Thyroid gland (tissue), 4 donors: ENCODE results near the gene CORT. TPM values are rescaled to one million over a fixed set of nuclear protein-coding genes. Genes with fewer than 3 reads are reported as not detected.

Source experiments
- DNase-seq, 2 donors: peaks; one replicate each; pipeline ENCODE4 v3.0.0-alpha.2; 2019
- H3K27ac ChIP-seq, 3 donors: fragments of 200-600 bp; sonication (generic); 1 replicate in 2 of 3; 2 replicates in 1 of 3; pipeline ENCODE4 v1.5.1; 2016 to 2019; ENCODE audit warnings: mild to moderate bottlenecking in 1 of 3, moderate library complexity in 1 of 3
- H3K27me3 ChIP-seq: fragments of 200-600 bp; sonication (generic); one replicate; pipeline ENCODE4 v1.5.1; 2019
- H3K36me3 ChIP-seq, 2 donors: fragments of 200-600 bp; sonication (generic); one replicate each; pipeline ENCODE4 v1.5.1; 2016 to 2019
- H3K4me1 ChIP-seq, 2 donors: fragments of 200-600 bp; sonication (generic); one replicate each; pipeline ENCODE4 v1.5.1; 2017 to 2019
- H3K4me3 ChIP-seq, 3 donors: fragments of 200-600 bp; sonication (generic); replicated peaks in 1 of 3; 1 replicate in 2 of 3; 2 replicates in 1 of 3; pipeline ENCODE4 v1.5.1; 2016; ENCODE audit warnings: mild to moderate bottlenecking in 1 of 3
- H3K9me3 ChIP-seq: fragments of 200-600 bp; sonication (generic); one replicate; pipeline ENCODE4 v1.5.1; 2017
- CTCF ChIP-seq, 6 experiments: fragments of 200-600 bp in 3 of 6; fragments of 450-650 bp in 3 of 6; sonication (generic) in 3 of 6; IDR thresholded peaks; one replicate each; pipeline ENCODE4 v1.5.1; 2016 to 2019; ENCODE audit warnings: antibody characterized with exemption in 6 of 6, mild to moderate bottlenecking in 2 of 6, inconsistent platforms in 1 of 6, moderate library complexity in 1 of 6
- POLR2A ChIP-seq, 2 donors: fragments of 450-650 bp; IDR thresholded peaks; one replicate each; pipeline ENCODE4 v1.6.1; 2017; ENCODE audit warnings: antibody characterized with exemption in 2 of 2, mild to moderate bottlenecking in 2 of 2, moderate library complexity in 1 of 2
- WGBS, 2 donors: methylation state at CpG; one replicate each; pipeline ENCODE4 v1.1.5; 2017; 5-methylcytosine and 5-hydroxymethylcytosine counted together
- intact Hi-C: fragments of 100-400 bp; cut with DNase I; formaldehyde crosslinking; loops from one replicate; pipeline ENCODE4 v1.15.1; 2023
- total RNA-seq, 4 donors: library from RNA; depleted of rRNA; stranded (reverse); fragments of >200 nt; gene quantifications; one replicate each; pipeline ENCODE4 v1.2.3, GENCODE V29; 2016

The CORT gene
- total RNA-seq, 4 donors from 2014 or later: 0.54 to 0.89 TPM; not detected in 2

GRCh38 chr1:10494418-10494753 is 44.6 kb downstream of the CORT start:
- Histone ChIP-seq H3K27me3 (no peaks in the 10 kb centered on the region), H3K4me3 (no peak overlapping the region), H3K36me3 (no peaks in the 10 kb centered on the region), H3K9me3 (no peaks in the 10 kb centered on the region), H3K4me1 (peaks cover 14 to 25% of the 10 kb centered on the region in 2 donors), H3K27ac (no peak overlapping the region)
- WGBS, 2 donors: 83 to 94% methylated on average over 5 of the region's 5 CpGs
- DNase-seq: no peak
- TF ChIP-seq CTCF (IDR thresholded peaks at IDR 0.05): no peak
- TF ChIP-seq POLR2A (IDR thresholded peaks at IDR 0.05): no peak
- intact Hi-C loops: loop anchor here (5.0 kb wide), 2 partner anchors 62 to 373 kb away; partner anchors contain the start of gene CENPS

GRCh38 chr1:10494754-10495474 is 45.1 kb downstream of the CORT start:
- H3K9me3 ChIP-seq: no peaks in the 10 kb centered on the region
- peak overlapping the region in 2 of 3 donors; percentile 12 to 67 for H3K27ac ChIP-seq
- TF ChIP-seq POLR2A (IDR thresholded peaks at IDR 0.05): no peak
- TF ChIP-seq CTCF (IDR thresholded peaks at IDR 0.05): peak; percentile 67 to 95 (median 84)
- intact Hi-C loops: loop anchor here (5.0 kb wide), 2 partner anchors 63 to 372 kb away; partner anchors contain the start of gene CENPS
- no peaks in the 10 kb centered on the region for H3K27me3 ChIP-seq
- WGBS, 2 donors: 2 to 5% methylated on average over 14 to 15 of the region's 15 CpGs
- H3K4me1 ChIP-seq: peaks cover 10 to 20% of the 10 kb centered on the region in 2 donors
- peak; percentile 67 to 75 for DNase-seq
- H3K36me3 ChIP-seq: no peaks in the 10 kb centered on the region
- H3K4me3 ChIP-seq: no peak overlapping the region

DNA sequence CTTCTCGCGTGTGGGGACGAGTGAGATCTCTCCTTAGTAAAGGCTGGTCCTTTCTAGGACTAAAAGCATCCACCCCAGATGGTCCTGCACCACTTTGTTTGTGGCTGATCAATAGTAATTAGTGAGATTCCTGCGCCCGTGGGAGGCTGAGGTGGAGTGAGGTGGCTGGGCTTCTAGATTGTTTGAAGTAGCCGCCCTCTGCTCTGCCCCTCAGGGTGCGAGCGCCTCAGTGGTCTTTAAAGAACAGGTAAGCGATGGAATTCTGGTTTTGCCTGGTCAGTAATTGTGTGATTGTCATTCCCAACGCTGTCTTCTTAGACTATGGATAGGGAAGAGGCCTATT is 45.6 kb downstream of the CORT start:
- peak overlapping the region in 2 of 3 donors; percentile 12 to 67 for H3K27ac ChIP-seq
- DNase-seq: no peak
- TF ChIP-seq POLR2A (IDR thresholded peaks at IDR 0.05) (no peak), CTCF (IDR thresholded peaks at IDR 0.05) (no peak)
- intact Hi-C loops: no loop called here
- no peaks in the 10 kb centered on the region for H3K27me3 ChIP-seq
- peaks cover 8 to 15% of the 10 kb centered on the region in 2 donors for H3K4me1 ChIP-seq
- WGBS, 2 donors: 71 to 76% methylated on average over 10 of the region's 10 CpGs
- H3K9me3 ChIP-seq: no peaks in the 10 kb centered on the region
- H3K4me3 ChIP-seq: no peak overlapping the region
- H3K36me3 ChIP-seq: no peaks in the 10 kb centered on the region

DNA sequence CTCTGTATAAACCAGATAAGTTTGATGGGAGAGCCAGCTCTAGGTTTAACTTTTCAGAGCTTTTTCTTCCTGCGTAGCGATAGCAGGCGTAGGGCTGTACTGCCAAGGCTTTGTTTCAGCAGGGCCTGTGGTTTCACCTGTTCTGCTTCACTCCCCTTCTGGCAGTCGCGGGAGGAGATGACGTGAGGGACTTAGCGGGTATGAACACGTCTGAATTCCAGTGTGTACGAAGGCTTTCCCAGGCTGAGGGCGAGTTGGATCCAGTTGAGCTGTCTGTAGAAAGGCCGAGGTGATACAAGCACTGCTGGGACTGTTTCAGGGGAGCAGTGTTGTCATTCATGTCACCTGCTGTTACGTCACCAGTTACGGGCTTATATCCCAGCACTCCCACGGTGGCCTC is 46.1 kb downstream of the CORT start:
- WGBS, 2 donors: 83 to 92% methylated on average over 14 of the region's 14 CpGs
- DNase-seq: peak; percentile 62 to 79
- Histone ChIP-seq H3K9me3 (no peaks in the 10 kb centered on the region), H3K36me3 (no peaks in the 10 kb centered on the region), H3K27me3 (no peaks in the 10 kb centered on the region), H3K27ac (peak overlapping the region in 2 of 3 donors; percentile 24 to 67), H3K4me3 (no peak overlapping the region), H3K4me1 (peaks cover 8 to 13% of the 10 kb centered on the region in 2 donors)
- no peak for TF ChIP-seq POLR2A (IDR thresholded peaks at IDR 0.05)
- TF ChIP-seq CTCF (IDR thresholded peaks at IDR 0.05): no peak
- intact Hi-C loops: no loop called here

DNA sequence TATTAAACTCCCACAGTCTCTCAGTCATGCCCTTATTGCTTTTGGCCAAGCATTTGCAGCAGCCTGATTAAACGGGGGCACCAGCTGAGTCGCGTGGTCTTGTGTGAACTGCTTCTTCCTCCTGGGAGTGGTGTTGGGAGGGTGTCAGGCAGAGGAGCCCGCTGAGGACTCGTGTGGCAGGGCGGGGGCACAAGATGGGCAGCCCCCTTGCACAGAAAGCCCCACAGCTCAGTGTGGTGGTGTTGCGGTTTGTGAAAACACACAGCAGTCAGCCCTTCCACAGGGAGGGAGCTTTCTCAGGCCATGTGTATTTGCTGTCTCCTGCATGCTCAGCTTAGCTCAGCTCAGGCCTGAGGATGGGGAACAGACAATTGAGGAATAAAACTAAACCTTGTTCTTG is 47.3 kb downstream of the CORT start:
- Histone ChIP-seq H3K27me3 (no peaks in the 10 kb centered on the region), H3K9me3 (no peaks in the 10 kb centered on the region), H3K4me3 (no peak overlapping the region), H3K4me1 (peaks cover 8 to 13% of the 10 kb centered on the region in 2 donors), H3K36me3 (no peaks in the 10 kb centered on the region), H3K27ac (no peak overlapping the region)
- intact Hi-C loops: no loop called here
- TF ChIP-seq POLR2A (IDR thresholded peaks at IDR 0.05) (no peak), CTCF (IDR thresholded peaks at IDR 0.05) (no peak)
- WGBS, 2 donors: 87 to 92% methylated on average over 7 of the region's 7 CpGs
- no peak for DNase-seq
